SK-N-SH treated with all-trans-retinoic acid at 6 μM for 48 hours (cell line): ENCODE data around the gene ITGB1.

Source experiments
- ARNTL ChIP-seq: fragments of 450-650 bp; formaldehyde crosslinking; IDR thresholded peaks from 2 replicates; pipeline ENCODE4 v1.5.0; 2020; ENCODE audit warnings: low read depth, mild to moderate bottlenecking, moderate library complexity, borderline replicate concordance
- ZC3H10 ChIP-seq: fragments of 250-450 bp; sonication (Bioruptor Pico); IDR thresholded peaks from 2 replicates; pipeline ENCODE4 v1.5.1; 2021; ENCODE audit warnings: mild to moderate bottlenecking, moderate library complexity
- ZFP30 ChIP-seq: fragments of 450-650 bp; formaldehyde crosslinking; IDR thresholded peaks from 2 replicates; pipeline ENCODE4 v1.5.0; 2022; ENCODE audit warnings: mild to moderate bottlenecking, moderate library complexity
- ZNF70 ChIP-seq: fragments of 450-650 bp; formaldehyde crosslinking; IDR thresholded peaks from 2 replicates; pipeline ENCODE4 v1.5.0; 2020; ENCODE audit warnings: mild to moderate bottlenecking, moderate library complexity
- TF ChIP-seq, protein P1 (sequence below): fragments of 250-450 bp; sonication (Bioruptor Pico); IDR thresholded peaks from 2 replicates; pipeline ENCODE4 v1.8.0; 2020; ENCODE audit warnings: mild to moderate bottlenecking, moderate library complexity, borderline replicate concordance

GRCh38 chr10:32948451-32948850 lies 9.6 kb downstream of the ITGB1 start:
- TF ChIP-seq ARNTL (CRISPR knock-in tag) (no peak), ZFP30 (no peak), ZC3H10 (CRISPR knock-in tag) (no peak), ZNF70 (CRISPR knock-in tag) (no peak)
- TF ChIP-seq, protein P1, sequence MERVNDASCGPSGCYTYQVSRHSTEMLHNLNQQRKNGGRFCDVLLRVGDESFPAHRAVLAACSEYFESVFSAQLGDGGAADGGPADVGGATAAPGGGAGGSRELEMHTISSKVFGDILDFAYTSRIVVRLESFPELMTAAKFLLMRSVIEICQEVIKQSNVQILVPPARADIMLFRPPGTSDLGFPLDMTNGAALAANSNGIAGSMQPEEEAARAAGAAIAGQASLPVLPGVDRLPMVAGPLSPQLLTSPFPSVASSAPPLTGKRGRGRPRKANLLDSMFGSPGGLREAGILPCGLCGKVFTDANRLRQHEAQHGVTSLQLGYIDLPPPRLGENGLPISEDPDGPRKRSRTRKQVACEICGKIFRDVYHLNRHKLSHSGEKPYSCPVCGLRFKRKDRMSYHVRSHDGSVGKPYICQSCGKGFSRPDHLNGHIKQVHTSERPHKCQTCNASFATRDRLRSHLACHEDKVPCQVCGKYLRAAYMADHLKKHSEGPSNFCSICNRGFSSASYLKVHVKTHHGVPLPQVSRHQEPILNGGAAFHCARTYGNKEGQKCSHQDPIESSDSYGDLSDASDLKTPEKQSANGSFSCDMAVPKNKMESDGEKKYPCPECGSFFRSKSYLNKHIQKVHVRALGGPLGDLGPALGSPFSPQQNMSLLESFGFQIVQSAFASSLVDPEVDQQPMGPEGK: no peak
